Cerebellar nuclear complex (tissue), 1 donor: ENCODE results near the gene FERMT3.
A peak's percentile ranks its signal among the peaks of the same experiment; 100 is the strongest.

Source experiments
- DNase-seq, 2 experiments: peaks; one replicate each; lab custom pipeline; 2025; lab: John Stamatoyannopoulos, UW

Gene FERMT3

DNA sequence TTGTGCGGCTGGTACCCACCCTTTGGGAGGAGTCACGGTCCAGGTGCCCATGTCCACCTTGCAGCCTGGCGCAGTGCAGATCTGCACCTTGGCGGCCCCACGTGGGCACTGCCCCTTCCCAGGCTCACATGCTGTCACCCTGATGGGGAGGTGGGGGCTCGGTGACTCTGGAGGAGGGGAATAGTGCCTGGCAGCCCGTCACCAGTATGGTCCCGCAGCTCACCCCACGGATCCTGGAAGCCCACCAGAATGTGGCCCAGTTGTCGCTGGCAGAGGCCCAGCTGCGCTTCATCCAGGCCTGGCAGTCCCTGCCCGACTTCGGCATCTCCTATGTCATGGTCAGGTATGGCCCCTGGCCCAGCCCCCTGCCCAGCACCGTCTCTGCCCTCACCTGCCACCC lies 14.3 kb downstream of the FERMT3 start:
- no peak for DNase-seq

DNA sequence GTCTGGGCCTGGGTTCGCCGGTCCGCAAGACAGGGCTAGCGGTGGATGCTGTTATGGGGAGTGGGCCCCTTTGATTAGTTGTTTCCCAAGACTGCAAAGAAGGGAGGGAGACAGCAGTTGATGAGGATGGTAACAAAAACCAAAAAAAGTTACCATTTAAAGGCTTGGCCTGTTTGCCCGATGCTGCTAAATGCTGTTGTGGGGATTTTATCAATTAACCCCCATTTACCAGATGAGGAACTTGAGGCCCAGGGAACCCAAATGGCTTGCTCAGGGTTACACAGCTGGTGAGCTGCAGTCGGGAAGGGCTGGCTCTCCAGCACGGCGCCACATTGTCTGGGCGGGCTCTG lies 16.1 kb downstream of the FERMT3 start:
- no peak for DNase-seq

DNA sequence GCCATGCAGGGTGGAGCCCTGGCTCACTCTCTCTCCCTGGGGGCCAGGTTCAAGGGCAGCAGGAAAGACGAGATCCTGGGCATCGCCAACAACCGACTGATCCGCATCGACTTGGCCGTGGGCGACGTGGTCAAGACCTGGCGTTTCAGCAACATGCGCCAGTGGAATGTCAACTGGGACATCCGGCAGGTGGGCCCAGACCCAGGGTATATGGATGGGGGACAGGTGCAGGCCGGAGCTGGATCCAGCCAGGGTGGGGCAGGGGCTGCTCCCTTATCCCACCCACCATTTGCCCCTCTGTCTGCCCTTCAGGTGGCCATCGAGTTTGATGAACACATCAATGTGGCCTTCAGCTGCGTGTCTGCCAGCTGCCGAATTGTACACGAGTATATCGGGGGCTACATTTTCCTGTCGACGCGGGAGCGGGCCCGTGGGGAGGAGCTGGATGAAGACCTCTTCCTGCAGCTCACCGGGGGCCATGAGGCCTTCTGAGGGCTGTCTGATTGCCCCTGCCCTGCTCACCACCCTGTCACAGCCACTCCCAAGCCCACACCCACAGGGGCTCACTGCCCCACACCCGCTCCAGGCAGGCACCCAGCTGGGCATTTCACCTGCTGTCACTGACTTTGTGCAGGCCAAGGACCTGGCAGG lies 16.6 kb downstream of the FERMT3 start:
- no peak for DNase-seq

DNA sequence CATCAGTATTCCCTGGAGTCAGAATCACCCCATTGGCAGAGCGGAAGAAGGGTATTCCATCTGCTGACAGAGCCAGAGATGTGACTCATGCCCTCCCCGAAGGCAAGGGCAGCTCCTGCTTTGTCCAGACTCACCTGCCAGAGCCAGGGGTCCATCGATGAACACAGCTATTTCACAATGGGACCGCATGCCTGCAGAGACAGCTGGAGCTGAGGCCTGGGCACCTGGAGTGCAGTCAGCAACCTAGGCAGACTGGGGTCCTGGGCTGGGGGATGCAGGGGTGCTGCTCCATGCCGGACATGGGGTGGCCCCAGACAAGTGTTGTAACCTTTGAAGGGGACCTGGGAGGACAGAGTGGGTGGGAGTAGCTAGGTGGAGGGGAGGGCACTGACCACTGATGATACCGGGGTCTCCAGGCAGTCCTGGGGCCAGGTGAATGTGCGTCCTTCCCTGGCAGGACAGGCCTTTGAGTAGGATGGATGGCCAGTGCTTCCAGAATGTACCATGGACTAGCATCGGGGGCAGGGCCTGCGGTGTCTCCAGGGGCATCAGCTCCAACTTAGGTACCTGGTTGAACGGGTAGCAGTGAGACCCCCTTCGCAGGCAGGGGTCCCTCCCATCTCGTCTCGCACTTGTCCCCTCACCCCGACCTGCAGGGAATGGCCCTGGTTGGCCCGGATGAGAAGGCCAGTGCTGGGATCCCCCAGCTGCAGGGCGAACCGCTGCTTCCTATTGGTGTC lies 17.8 kb downstream of the FERMT3 start:
- DNase-seq: no peak

DNA sequence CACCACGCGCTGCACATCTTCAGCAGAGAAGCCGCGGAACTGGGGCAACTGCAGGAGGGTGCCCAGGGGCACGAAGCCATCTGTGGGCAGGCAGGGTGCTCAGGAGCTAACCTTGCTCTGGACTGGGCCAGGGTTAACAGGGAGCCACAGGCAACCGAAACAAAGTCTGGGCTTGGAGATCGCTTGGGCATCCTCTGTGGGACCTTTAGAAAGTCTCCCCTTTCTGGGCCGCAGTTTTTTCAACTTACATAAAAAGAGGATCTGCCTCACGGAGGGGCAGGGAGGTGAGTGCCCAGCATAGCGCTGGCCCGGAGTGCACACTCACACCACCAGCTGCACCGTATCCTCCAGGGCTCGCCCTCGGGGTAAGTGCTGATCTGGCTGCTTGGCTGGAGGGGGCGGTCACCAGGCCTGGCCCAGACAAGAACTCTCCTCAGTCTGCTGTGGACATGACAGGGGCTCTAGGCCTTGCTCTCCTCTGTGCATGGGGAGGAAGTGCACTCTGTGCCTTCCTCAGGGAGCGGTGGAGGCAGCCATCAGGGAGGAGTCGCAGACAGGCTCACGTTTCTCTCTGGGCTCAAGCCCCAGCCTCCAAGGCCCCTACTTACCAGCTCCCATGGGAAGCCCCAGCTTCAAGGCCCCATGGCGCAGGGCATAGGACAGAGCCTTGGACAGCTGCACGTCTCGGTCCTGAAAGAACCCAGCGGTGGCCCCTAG lies 18.5 kb downstream of the FERMT3 start:
- DNase-seq: no peak

DNA sequence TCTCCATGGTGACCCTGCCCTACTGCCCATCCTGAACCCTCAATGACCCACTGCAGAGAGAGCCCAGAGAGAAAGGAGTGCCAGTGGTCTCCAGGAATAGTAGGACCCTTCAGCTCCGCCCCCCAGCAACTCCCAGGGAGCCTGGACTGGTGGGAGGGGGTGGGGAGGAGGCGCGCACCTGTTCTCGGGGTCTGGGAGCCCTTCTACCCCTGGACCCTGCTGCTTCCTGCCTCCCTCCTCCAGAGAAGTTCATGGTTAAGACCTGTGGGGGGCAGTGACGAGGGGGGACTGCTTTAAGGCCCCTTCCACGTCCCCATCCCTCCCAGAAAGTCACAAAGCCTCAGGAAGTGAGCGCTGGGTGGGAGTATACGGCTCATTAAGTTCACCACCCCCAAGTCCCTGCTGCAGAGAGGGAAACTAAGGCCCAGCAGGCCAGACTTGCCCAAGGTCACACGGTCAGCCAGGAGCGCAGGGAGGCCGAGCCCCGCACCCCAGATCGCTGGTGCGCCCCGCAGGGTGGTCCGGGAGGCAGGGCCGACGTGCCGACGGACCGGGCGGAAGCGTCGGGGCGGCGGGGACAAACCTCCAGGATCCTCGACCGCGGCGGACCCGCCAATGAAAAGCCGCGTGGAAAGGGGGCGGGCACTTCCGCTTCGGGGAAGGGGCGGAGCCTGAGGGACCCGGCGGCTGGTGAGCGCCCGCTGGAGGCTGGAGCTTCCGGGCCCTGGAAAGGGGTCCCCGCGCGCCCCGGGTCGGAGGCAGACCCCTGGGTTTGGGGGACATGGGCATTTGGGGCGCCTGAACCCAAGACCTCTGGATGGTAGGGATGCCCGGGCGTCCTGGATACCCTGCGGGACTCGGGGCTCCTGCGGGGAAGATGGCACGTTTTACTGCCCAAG lies 19.3 kb downstream of the FERMT3 start, which contains the start of the genes NUDT22 and TRPT1:
TSS of gene NUDT22 (plus strand) at position 667 of the 899 bp plus-strand sequence. CDS start 379 bp downstream, outside the sequence.
TSS of gene TRPT1 (minus strand) at position 579 of the 899 bp plus-strand sequence. CDS start at position 253, 326 bp downstream.
- peak in 1 of 2 experiments; percentile 31 for DNase-seq

DNA sequence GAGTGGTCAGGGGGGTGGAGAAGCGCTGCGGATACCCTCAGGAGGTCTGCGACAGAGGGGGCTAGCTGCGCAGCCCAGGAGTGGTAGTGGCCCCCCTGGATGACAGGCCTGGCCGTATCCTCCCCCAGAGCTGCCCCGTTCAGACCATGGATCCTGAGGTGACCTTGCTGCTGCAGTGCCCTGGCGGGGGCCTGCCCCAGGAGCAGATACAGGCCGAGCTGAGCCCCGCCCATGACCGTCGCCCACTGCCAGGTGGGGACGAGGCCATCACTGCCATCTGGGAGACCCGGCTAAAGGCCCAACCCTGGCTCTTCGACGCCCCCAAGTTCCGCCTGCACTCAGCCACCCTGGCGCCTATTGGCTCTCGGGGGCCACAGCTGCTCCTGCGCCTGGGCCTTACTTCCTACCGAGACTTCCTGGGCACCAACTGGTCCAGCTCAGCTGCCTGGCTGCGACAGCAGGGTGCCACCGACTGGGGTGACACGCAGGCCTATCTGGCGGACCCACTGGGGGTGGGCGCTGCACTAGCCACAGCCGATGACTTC lies 20.1 kb downstream of the FERMT3 start:
- DNase-seq: no peak

DNA sequence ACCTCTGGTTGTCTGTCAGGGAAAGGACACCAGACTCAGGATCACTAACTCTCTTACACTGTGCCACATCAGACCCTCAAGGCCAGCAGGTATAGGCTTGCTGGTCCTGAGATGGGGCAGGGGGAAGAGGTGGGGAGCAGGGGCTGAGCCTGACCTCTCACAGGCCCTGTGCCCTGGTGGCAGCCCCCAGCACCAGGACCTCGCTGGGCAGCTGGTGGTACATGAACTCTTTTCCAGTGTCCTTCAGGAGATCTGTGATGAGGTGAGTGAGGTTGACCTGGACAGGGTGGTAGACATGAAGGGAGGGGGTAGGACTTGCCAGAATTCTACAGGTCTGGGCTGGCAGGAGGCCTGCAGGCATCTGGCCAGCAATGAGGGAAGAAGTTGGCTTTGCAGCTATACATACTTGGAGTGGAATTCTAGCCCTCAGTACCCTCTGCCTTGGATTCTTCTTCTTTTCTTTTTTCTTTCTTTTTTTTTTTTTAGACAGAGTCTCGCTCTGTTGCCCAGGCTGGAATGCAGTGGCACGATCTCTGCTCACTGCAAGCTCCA lies 21.0 kb downstream of the FERMT3 start:
- DNase-seq: no peak

DNA sequence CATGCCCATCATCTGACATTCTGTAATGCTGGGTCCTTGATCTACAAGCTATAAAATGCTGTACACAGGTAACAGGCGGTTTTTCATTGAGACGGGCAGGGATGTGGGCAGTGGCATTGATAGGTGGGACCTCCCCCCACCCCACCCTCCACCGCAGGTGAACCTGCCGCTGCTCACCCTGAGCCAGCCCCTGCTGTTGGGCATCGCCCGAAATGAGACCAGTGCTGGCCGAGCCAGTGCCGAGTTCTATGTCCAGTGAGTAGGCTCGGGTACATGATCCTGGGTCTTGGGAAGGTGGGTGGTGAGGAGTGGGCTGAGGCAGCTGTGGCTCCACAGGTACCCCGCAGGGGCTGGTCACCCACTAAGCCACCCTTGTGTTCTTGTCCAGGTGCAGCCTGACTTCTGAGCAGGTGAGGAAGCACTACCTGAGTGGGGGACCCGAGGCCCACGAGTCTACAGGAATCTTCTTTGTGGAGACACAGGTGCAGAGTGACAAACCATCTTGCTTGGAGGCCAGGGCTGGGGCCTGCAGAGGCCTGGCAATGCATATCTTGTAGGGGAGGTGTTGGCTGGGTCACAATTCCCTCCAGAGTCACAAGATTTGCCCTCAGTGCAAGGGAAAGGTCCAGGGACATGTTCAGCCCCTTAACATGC lies 22.7 kb downstream of the FERMT3 start:
- DNase-seq: no peak

DNA sequence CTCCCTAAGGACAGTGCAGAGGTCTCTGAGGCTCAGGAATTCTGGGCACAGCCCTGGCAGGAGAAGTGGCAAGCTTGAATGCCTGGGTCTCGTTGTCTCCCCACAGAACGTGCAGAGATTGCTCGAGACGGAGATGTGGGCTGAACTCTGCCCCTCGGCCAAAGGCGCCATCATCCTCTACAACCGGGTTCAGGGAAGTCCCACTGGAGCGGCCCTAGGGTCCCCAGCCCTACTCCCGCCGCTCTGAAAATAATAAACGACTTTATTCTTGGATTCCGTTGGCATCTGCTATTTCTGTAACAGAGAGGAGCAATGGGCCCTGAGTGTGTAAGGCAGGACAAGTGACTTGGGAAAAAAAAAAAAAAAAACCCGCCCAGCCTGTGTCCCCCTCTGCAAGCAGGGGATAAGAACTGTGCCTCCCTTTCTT lies 23.2 kb downstream of the FERMT3 start:
- DNase-seq: no peak

DNA sequence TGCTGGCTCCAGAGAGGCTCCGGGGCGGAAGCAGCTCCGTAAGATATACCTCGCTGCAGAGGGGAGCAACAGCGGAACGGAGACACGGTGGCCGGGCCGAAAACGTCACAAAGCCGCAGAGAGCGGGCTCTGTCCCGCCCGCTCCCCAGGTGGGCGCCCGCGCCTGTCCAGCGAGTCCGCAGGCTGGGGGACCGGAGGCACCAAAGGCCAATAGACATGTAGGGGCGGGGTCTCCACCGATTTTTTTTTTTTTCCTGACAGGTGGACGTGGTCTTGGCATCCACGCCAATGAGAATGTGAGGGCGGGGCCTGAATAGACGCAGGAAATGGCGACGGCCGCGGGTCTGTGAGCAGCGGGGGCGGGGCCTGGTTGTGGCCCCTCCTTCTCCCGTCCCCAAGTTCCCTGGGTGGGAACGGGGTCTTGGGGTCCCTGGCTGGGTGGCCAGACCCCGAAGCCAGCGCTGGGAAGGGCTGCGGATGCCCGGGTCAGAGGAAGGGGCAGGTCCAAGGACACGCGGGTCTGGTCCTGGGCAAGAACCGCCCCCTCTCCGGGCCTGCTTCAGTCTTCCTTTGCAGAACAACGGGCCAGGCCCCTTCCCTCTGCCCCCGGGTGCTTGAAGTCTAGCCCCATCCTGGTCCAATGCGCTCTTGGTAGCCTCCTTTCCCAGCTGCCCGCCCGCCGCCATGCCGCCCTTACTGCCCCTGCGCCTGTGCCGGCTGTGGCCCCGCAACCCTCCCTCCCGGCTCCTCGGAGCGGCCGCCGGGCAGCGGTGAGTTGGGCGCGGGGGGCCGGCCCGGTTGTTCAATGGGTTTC lies 23.9 kb downstream of the FERMT3 start, which contains the start of gene DNAJC4:
TSS of gene DNAJC4 (plus strand) at position 378 of the 814 bp plus-strand sequence. CDS start at position 685, 307 bp downstream.
- peak; percentile 82 to 95 for DNase-seq

DNA sequence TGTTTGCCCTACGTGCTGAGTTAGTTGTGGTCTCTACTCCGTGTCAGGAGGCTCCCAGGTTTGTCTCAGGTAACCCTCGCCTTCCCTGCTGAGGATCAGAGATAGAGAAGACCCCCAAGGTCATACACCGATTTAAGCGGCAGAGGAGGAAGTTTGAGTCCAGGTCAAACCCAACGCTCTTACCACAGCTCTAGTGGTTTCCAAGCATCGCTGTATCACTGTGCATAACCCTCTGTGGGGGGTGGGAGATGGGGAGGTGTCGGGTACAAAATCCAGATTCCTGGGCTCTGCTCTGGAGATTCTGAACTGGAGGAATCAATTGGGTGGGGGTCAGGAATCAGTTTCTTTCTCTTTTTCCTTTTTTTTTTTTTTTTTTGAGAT lies 24.5 kb downstream of the FERMT3 start:
- no peak for DNase-seq

DNA sequence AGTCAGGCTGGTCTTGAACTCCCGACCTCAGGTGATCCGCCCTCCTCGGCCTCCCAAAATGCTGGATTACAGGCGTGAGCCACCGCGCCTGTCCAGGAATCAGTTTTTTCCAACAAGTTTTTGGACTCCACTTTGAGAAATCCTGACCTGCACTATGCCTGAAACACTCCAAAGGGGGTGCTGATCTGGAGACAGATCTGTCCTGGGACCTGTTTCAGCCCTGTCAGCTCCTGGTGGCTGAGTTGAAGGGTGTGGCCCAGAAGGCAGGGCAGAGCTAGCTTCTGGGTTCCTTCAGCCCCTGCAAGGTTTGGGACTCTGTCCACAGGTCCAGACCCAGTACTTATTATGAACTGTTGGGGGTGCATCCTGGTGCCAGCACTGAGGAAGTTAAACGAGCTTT lies 25.0 kb downstream of the FERMT3 start:
- DNase-seq: no peak

DNA sequence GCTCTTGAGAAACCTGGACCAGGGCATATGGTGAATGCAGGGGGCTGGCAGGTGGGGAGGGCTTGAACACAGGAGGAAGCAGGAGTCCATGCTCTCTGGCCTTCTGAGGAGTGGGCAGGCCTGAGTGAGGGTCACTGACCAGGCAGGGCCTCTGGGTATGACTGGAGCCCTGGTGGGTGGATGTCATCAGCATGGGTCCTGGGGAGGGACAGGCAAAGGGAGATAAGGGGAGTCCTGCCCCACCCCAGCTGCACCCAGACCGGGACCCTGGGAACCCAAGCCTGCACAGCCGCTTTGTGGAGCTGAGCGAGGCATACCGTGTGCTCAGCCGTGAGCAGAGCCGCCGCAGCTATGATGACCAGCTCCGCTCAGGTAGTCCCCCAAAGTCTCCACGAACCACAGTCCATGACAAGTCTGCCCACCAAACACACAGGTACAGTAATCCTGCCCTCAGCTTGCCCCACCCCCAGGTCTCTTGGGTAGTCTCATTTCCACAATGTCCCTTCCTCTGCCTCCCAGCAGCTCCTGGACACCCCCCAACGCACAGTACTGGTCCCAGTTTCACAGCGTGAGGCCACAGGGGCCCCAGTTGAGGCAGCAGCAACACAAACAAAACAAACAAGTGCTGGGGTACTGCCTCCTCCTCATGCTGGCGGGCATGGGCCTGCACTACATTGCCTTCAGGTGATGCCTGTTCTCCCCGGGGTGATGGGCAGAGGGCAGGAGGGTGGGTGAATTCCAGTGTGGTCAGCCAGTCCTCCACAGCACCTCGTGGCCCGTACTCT lies 25.9 kb downstream of the FERMT3 start:
- DNase-seq: no peak

DNA sequence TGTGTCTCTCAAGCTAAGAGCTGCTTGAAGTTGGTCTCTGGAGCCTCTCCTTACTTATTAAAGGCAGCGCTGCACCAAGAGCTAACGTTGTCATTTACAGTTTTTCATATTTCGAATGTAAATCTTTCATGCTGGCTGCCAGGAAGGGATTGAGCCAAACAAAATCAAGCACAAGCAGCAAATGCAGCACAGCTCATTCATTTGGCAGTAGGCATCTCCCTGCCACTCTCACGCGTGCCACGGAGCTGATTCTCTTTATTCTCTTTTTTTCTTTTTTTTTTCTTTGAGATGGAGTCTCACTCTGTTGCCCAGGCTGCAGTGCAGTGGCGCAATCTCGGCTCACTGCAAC lies 26.4 kb downstream of the FERMT3 start:
- no peak for DNase-seq

DNA sequence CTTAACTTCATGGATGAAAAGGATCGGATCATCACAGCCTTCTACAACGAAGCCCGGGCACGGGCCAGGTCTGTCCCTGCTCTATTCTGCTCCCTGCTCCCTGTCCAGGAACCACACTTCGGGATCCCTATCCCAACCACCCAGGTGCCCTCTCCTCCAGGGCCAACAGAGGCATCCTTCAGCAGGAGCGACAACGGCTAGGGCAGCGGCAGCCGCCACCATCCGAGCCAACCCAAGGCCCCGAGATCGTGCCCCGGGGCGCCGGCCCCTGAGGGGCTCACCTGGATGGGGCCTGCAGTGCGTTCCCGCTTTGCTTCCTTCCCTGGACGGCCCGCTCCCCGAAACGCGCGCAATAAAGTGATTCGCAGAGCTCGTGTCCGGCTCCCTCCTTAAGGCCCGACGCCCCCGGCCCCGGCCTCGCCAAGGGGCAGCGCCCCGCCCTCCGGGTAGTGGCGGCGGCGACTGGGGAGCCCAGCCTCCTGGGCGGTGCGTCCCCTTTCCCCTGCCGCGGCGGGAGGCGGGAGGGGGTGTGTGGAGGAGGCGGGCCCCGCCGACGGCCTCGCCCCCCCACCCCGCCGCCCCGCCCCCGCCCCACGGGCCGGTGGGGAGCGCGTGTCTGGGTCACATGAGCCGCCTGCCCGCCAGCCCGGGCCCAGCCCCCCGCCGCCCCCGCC lies 27.5 kb downstream of the FERMT3 start, which contains the start of gene VEGFB:
TSS of gene VEGFB (plus strand) at position 672 of the 674 bp plus-strand sequence. CDS start 250 bp downstream, outside the sequence.
- no peak for DNase-seq

DNA sequence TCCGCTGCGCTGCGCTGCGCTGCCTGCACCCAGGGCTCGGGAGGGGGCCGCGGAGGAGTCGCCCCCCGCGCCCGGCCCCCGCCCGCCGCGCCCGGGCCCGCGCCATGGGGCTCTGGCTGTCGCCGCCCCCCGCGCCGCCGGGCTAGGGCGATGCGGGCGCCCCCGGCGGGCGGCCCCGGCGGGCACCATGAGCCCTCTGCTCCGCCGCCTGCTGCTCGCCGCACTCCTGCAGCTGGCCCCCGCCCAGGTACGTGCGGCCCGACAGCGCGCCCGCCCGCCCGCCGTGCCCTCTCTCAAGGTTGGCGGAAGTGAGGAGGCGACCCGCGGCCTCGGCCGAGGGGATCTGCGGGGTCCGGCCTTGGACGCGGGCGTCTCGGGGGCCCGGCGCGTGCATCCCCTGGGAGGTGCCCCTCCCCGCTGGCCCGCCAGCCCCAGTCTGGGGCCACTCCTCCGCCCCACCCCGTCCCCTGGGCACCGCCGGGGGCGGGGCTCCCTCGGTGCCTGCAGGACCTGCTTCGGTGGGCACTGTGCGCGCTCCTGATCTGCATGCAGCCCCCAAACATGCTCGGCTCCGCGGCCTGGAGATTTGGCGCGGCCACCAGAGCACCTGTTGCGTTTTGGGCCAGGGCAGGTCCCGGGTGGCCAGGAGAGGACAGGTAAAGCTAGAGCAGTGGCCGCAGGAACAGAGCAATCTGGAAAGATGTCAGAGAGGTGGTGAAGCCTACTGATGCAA lies 28.3 kb downstream of the FERMT3 start:
- no peak for DNase-seq
